Measurements from ENCODE around the gene NUDT17. TPM values are rescaled to one million over a fixed set of nuclear protein-coding genes. Genes with fewer than 3 reads are reported as not detected.
"Not testable (repeated sequence)": the region's sequence is repeated elsewhere in the genome, so short reads cannot be mapped to it uniquely, and the experiment has no call there.

NUDT17 gene
- total RNA-seq, 2 donors from 2014 or later = 6.6 to 10.6 TPM

- no peak for DNase-seq
- Mint-ChIP-seq H3K27me3 (ENCODE audit: low read depth) (no peaks in the 10 kb centered on the region), H3K4me3 (peak overlapping the region; percentile 97 to 99), H3K27ac (peak overlapping the region; percentile 97), H3K4me1 (ENCODE audit: low read depth) (peaks cover 51% of the 10 kb centered on the region), H3K9me3 (no peaks in the 10 kb centered on the region), H3K36me3 (ENCODE audit: insufficient read depth in 2 of 2) (peaks cover 21 to 40% of the 10 kb centered on the region in 2 donors)
- ATAC-seq (replicated peaks in 1 of 2) = no peak
These were observed 21.0 kb upstream of the NUDT17 start for GRCh38 chr1:145824499-145824842.

GRCh38 chr1:145826030-145826429, 19.4 kb upstream of the NUDT17 start:
- H3K27me3 Mint-ChIP-seq (ENCODE audit: low read depth) = no peaks in the 10 kb centered on the region
- H3K36me3 Mint-ChIP-seq (ENCODE audit: insufficient read depth in 2 of 2) = peaks cover 27 to 51% of the 10 kb centered on the region in 2 donors
- DNase-seq (no peak), ATAC-seq (replicated peaks in 1 of 2) (no peak)
- peak overlapping the region; percentile 59 for H3K27ac Mint-ChIP-seq
- H3K4me1 Mint-ChIP-seq (ENCODE audit: low read depth) = peaks cover 50% of the 10 kb centered on the region
- no peaks in the 10 kb centered on the region for H3K9me3 Mint-ChIP-seq
- peak overlapping the region; percentile 97 to 99 for H3K4me3 Mint-ChIP-seq

- H3K27ac Mint-ChIP-seq = peak overlapping the region; percentile 98
- ATAC-seq (replicated peaks in 1 of 2) (peak; percentile 19 to 27), DNase-seq (no peak)
- H3K36me3 Mint-ChIP-seq (ENCODE audit: insufficient read depth in 2 of 2) = peaks cover 32 to 64% of the 10 kb centered on the region in 2 donors
- peaks cover 44% of the 10 kb centered on the region for H3K4me1 Mint-ChIP-seq (ENCODE audit: low read depth)
- H3K4me3 Mint-ChIP-seq = peak overlapping the region; percentile 54 to 73
- no peaks in the 10 kb centered on the region for H3K9me3 Mint-ChIP-seq
- no peaks in the 10 kb centered on the region for H3K27me3 Mint-ChIP-seq (ENCODE audit: low read depth)
These were observed 17.5 kb upstream of the NUDT17 start for GRCh38 chr1:145827966-145828365.

- no peaks in the 10 kb centered on the region for H3K27me3 Mint-ChIP-seq (ENCODE audit: low read depth)
- peaks cover 36 to 69% of the 10 kb centered on the region in 2 donors for H3K36me3 Mint-ChIP-seq (ENCODE audit: insufficient read depth in 2 of 2)
- H3K9me3 Mint-ChIP-seq = no peaks in the 10 kb centered on the region
- DNase-seq = peak; percentile 40 to 51
- H3K4me3 Mint-ChIP-seq = peak overlapping the region; percentile 54 to 73
- peak; percentile 81 to 82 for ATAC-seq (replicated peaks in 1 of 2)
- peak overlapping the region; percentile 98 for H3K27ac Mint-ChIP-seq
- peaks cover 44% of the 10 kb centered on the region for H3K4me1 Mint-ChIP-seq (ENCODE audit: low read depth)
These were observed 16.9 kb upstream of the NUDT17 start for GRCh38 chr1:145828367-145829026.

GRCh38 chr1:145830810-145831209, 14.6 kb upstream of the NUDT17 start:
- Mint-ChIP-seq H3K4me1 (ENCODE audit: low read depth) (peaks cover 36% of the 10 kb centered on the region), H3K36me3 (ENCODE audit: insufficient read depth in 2 of 2) (peaks cover 36 to 66% of the 10 kb centered on the region in 2 donors)
- H3K9me3 Mint-ChIP-seq; DNase-seq; ATAC-seq (replicated peaks in 1 of 2); H3K27me3 Mint-ChIP-seq (ENCODE audit: low read depth); H3K27ac Mint-ChIP-seq; H3K4me3 Mint-ChIP-seq: not testable (repeated sequence)

- Mint-ChIP-seq H3K27ac (no peak overlapping the region), H3K27me3 (ENCODE audit: low read depth) (no peaks in the 10 kb centered on the region), H3K9me3 (no peaks in the 10 kb centered on the region), H3K4me1 (ENCODE audit: low read depth) (no peaks in the 10 kb centered on the region), H3K36me3 (ENCODE audit: insufficient read depth in 2 of 2) (peaks cover 12 to 39% of the 10 kb centered on the region in 2 donors), H3K4me3 (no peak overlapping the region)
- DNase-seq (no peak), ATAC-seq (replicated peaks in 1 of 2) (no peak)
These were observed 7.8 kb upstream of the NUDT17 start for GRCh38 chr1:145837656-145838055.

- ATAC-seq (replicated peaks in 1 of 2) (no peak), DNase-seq (no peak)
- H3K27me3 Mint-ChIP-seq (ENCODE audit: low read depth) = no peaks in the 10 kb centered on the region
- peaks cover 14% of the 10 kb centered on the region for H3K4me1 Mint-ChIP-seq (ENCODE audit: low read depth)
- H3K27ac Mint-ChIP-seq = no peak overlapping the region
- H3K4me3 Mint-ChIP-seq = no peak overlapping the region
- peaks cover 0 to 15% of the 10 kb centered on the region in 2 donors for H3K36me3 Mint-ChIP-seq (ENCODE audit: insufficient read depth in 2 of 2)
- H3K9me3 Mint-ChIP-seq = no peaks in the 10 kb centered on the region
These were observed 2.4 kb upstream of the NUDT17 start for GRCh38 chr1:145843031-145843430.

GRCh38 chr1:145845144-145845513, 301 bp upstream of the NUDT17 start:
- H3K9me3 Mint-ChIP-seq = no peaks in the 10 kb centered on the region
- H3K27ac Mint-ChIP-seq = no peak overlapping the region
- peaks cover 0 to 7% of the 10 kb centered on the region in 2 donors for H3K36me3 Mint-ChIP-seq (ENCODE audit: insufficient read depth in 2 of 2)
- H3K4me3 Mint-ChIP-seq = no peak overlapping the region
- peaks cover 14% of the 10 kb centered on the region for H3K4me1 Mint-ChIP-seq (ENCODE audit: low read depth)
- peak; percentile 55 to 57 for ATAC-seq (replicated peaks in 1 of 2)
- no peak for DNase-seq
- no peaks in the 10 kb centered on the region for H3K27me3 Mint-ChIP-seq (ENCODE audit: low read depth)

GRCh38 chr1:145846201-145846612, 777 bp downstream of the NUDT17 start:
- H3K9me3 Mint-ChIP-seq = no peaks in the 10 kb centered on the region
- peaks cover 14% of the 10 kb centered on the region for H3K4me1 Mint-ChIP-seq (ENCODE audit: low read depth)
- ATAC-seq (replicated peaks in 1 of 2) (peak; percentile 36 to 43), DNase-seq (peak; percentile 28 to 30)
- peaks cover 0 to 7% of the 10 kb centered on the region in 2 donors for H3K36me3 Mint-ChIP-seq (ENCODE audit: insufficient read depth in 2 of 2)
- no peak overlapping the region for H3K4me3 Mint-ChIP-seq
- no peaks in the 10 kb centered on the region for H3K27me3 Mint-ChIP-seq (ENCODE audit: low read depth)
- H3K27ac Mint-ChIP-seq = no peak overlapping the region

GRCh38 chr1:145847827-145848226, 2.4 kb downstream of the NUDT17 start:
- Mint-ChIP-seq H3K9me3 (no peaks in the 10 kb centered on the region), H3K27me3 (ENCODE audit: low read depth) (no peaks in the 10 kb centered on the region), H3K4me3 (no peak overlapping the region), H3K4me1 (ENCODE audit: low read depth) (peaks cover 14% of the 10 kb centered on the region), H3K36me3 (ENCODE audit: insufficient read depth in 2 of 2) (peaks cover 0 to 2% of the 10 kb centered on the region in 2 donors), H3K27ac (no peak overlapping the region)
- ATAC-seq (replicated peaks in 1 of 2) (no peak), DNase-seq (no peak)

- H3K36me3 Mint-ChIP-seq (ENCODE audit: insufficient read depth in 2 of 2) = peaks cover 0 to 3% of the 10 kb centered on the region in 2 donors
- ATAC-seq (replicated peaks in 1 of 2) (no peak), DNase-seq (peak; percentile 25 to 29)
- H3K9me3 Mint-ChIP-seq = no peaks in the 10 kb centered on the region
- H3K27me3 Mint-ChIP-seq (ENCODE audit: low read depth) = no peaks in the 10 kb centered on the region
- H3K4me3 Mint-ChIP-seq = no peak overlapping the region
- H3K4me1 Mint-ChIP-seq (ENCODE audit: low read depth) = peaks cover 14% of the 10 kb centered on the region
- H3K27ac Mint-ChIP-seq = no peak overlapping the region
These were observed 4.1 kb downstream of the NUDT17 start for GRCh38 chr1:145849356-145850160.

GRCh38 chr1:145855426-145855948, 10.1 kb downstream of the NUDT17 start:
- ATAC-seq (replicated peaks in 1 of 2) = no peak
- no peak for DNase-seq
- Mint-ChIP-seq H3K36me3 (ENCODE audit: insufficient read depth in 2 of 2) (peaks cover 3 to 15% of the 10 kb centered on the region in 2 donors), H3K27me3 (ENCODE audit: low read depth) (no peaks in the 10 kb centered on the region), H3K9me3 (no peaks in the 10 kb centered on the region), H3K27ac (no peak overlapping the region), H3K4me3 (no peak overlapping the region), H3K4me1 (ENCODE audit: low read depth) (peaks cover 14% of the 10 kb centered on the region)

GRCh38 chr1:145857170-145857569, 11.7 kb downstream of the NUDT17 start:
- Mint-ChIP-seq H3K36me3 (ENCODE audit: insufficient read depth in 2 of 2) (peaks cover 3 to 15% of the 10 kb centered on the region in 2 donors), H3K9me3 (no peaks in the 10 kb centered on the region), H3K4me3 (peak overlapping the region in 1 of 2 donors; percentile 6), H3K4me1 (ENCODE audit: low read depth) (peaks cover 14% of the 10 kb centered on the region), H3K27ac (no peak overlapping the region), H3K27me3 (ENCODE audit: low read depth) (no peaks in the 10 kb centered on the region)
- DNase-seq (no peak), ATAC-seq (replicated peaks in 1 of 2) (no peak)
